NCI-H128 (cell line): Measurements from ENCODE around the gene IL3.

Experiments
- DNase-seq: peaks from one replicate; lab custom pipeline; 2025; ENCODE audit not compliant: unreplicated experiment; lab: John Stamatoyannopoulos, UW

Gene IL3, protein sequence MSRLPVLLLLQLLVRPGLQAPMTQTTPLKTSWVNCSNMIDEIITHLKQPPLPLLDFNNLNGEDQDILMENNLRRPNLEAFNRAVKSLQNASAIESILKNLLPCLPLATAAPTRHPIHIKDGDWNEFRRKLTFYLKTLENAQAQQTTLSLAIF

GRCh38 chr5:132060501-132061161, at the start of gene IL3:
TSS of gene IL3 (plus strand) at chr5:132060655. CDS start at chr5:132060707, 52 bp downstream.
- no peak for DNase-seq

DNA sequence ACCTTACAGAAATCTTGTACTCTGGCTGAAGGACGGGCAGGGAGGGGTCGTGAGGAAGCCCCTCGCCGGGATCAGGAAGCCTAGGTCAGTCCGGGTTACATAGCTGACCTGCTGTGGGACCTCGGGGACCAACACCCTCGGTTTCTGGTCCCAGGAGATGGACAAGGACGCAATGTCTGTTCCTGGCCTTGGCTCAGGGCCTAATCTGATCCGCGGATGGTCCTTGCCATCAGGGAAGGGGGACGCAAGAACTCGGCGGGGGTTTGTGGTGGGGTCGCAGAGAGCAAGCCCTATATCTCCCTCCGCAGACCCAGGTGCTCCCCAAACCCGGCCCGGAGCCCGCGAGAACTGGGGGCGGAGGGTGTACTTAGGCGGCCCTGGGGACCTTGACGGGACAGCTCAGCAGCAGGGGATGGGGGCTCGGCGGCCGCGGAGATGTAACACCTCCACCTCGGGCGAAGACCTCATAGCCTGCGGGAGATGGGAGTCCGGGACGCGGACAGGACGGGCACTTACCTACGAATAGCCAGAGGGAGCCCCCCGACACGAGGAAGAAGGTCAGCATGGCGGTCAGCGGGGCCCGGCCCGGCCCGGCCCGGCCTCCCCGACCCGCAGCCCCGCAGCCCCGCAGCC, 49.4 kb upstream of the IL3 start:
- DNase-seq, result no peak

DNA sequence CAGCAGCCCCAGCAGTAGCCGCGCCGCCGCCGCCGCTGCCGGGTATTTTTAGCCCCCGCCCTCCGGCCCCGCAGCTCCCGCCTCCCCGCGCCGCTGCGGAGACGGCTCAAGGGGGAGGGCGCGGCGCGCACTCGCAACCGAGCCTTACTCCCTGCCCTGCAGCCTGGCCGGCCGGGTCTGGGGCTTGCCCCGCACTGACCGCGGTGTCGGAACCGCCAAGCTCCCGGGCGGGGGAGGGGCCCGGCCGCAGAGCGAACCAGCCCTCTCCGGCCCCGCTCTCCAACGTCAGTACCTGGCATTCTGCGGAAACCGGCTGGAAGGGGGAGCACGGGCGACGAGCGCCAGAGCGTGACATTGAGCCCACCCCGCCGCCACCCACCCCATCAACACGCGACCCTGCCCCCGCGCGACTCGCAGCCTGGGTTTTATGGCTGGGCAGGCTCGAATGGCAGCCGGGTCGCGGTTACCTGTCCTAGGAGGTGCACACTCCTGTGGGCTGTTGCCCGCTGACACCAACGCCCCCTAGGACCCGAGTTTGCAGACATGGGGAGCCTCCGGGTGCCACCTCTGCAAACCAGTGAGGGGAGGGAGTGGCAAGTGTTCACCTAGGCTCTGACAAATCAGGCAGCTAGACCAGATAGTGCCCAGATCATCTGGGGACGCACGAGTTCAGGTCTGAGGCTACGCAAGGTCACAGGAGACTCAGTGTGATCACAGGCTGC, 48.7 kb upstream of the IL3 start, which contains the start of gene ACSL6:
Gene ACSL6, minus strand, starts transcription at position 37 of the 722 bp plus-strand sequence. CDS start 105 bp downstream, outside the sequence.
- DNase-seq, result no peak

GRCh38 chr5:132012371-132013005, 48.0 kb upstream of the IL3 start:
- no peak for DNase-seq

- no peak for DNase-seq
Measured at GRCh38 chr5:132013006-132013689, 47.3 kb upstream of the IL3 start.

GRCh38 chr5:132013711-132014110, 46.7 kb upstream of the IL3 start:
- no peak for DNase-seq

- no peak for DNase-seq
Measured at GRCh38 chr5:132016721-132017250, 43.7 kb upstream of the IL3 start.

DNA sequence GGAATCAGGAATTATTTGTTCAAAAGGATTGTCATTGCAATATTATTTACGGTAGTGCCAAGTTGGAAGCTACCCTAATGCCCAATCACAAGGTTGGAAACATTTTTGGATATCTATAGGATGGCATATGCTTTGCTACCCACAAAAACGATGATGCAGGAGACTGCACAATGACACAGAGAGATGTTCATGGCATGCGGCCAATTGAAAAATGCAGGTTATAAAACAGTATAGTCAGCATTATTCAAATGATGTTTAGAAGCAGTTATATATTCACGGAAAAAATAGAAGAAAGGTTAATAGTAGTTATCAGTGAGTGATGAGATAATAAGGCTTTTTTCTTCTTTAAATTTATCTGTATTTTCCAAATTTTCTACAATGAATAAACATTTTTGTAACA, 43.1 kb upstream of the IL3 start:
- DNase-seq, result no peak

- DNase-seq, result no peak
Measured at GRCh38 chr5:132017738-132018625, 42.5 kb upstream of the IL3 start.

DNA sequence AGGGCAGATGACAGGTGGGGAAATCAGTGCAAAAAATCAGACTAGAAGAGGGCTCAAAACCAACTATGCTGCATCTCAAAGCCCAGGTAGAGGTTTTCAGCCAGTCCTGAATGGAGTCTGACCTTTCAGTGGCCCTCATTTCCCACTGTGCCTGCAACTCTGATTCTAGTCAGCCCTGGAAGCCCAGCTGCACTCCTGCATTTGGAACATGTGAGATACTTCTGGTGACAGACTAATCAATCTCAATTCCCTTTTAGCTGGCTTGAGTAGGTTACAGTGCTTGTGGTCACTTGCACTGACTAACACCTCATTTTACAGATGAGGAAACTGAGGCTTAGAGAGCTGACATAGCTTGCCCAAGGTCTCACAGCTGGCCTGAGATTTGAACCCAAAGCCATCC, 41.1 kb upstream of the IL3 start:
- DNase-seq, result no peak

- DNase-seq, result no peak
Measured at GRCh38 chr5:132019857-132020555, 40.4 kb upstream of the IL3 start.

DNA sequence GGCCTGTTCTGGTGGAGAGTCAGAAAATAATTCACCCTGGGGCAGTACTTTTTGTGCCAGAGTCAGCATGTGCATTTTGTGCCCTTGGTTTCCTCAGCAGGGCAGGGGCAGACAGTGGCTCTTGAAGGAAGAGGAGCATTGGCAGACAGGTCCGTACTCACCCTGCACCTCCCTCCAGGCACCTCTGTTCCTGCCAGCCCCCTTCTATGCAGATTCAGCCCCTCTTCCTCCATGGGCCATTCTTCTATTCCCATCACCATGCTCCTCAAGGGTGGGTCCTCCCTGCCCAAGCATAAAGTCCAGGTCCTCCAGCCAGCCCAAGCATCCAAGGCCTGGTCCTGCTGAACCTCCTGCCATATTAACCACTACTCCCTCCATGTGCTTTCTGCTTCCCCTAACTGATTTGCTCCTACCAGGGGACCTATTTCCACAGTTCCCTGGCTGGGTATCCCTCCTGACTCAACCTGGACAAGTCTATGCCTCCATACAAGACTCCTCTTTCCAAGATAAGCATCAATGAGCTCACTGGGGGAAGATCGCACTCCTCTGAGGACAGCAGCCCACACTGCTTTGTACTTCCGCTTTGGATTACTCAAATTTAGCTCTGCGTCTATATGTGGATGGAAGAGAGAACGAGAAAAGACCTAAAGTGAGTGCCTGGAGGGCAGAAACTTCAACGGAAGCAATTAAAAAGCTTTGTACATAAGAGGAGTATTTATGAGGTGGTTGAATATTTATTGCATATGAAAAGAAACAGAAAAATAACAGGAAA, 39.7 kb upstream of the IL3 start:
- no peak for DNase-seq

DNA sequence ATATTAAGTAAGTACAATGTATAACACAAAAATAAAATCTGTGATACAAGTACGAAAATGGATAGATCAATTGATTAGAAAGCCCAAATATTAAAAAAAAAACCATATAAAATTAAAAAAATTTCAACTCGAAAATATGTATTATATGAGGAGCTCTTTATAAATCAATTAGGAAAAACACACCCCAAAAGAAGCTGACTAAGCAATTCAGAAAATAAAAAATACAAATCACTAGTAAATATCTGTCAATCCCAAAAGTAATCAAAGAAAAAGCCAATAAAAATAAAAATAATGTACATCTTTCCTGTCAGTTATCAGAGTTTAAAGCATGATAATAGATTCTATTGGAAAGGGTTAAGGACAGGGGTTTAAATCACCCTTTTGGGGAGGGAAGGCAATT, 38.8 kb upstream of the IL3 start:
- no peak for DNase-seq

DNA sequence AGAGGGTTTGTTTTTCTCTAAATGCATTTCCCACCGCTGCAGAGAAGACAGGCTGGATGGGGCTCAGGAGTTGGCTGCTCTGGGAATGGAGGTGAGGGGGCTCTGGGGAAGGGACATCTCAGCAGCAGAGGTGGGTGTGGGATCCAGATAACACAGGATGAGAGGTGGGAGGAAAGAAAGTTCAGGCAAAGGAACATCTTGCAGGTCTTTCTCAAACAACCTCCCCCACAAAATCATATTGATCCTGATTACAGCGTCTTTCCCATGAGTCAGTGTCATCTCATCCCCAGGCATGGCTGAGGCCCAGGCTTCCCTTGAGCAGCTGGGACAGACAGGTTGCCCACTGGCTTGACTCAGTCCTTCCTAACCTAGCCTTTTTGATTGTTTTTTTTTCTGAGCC, 37.7 kb upstream of the IL3 start:
- no peak for DNase-seq

DNA sequence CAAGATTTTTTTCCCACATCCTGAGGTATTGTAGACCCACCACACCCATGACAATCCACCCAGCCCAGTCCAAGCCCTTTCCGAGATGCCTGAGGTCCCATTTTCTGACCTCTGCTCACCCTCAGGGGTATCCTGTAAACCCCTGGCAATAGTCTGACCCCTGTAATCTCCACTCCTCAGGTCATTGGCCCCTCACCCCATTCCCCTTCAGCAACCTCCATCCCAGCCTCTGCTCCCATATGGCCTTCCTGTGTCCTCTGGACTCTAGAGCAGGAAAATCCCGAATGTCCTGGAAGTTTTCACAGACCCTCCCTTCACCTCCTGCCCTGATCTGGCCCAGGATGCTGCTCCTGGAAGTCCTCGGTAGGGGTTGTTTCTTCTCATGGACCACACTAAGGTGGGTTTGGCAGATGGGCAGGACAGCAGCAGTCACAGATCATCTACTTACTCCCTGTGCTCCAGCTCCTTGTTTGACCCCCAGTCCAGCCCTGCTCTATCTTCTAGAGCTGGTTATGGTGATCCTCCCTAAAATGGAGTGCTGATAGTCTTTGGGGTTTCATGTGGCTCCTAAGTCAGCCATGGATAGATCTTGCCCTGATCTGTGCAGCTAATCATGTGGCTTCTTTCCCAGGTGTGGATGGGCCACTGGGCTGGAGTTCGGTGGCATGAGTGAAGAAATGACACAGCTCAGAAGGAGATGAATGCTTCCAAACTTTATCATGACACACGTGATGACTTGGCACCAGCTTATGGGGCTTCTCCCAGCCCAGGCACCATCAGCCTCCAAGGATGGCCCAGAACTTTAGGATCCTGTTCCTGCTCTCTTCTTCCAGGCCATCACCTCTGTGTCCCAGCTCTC, 37.0 kb upstream of the IL3 start:
- no peak for DNase-seq

GRCh38 chr5:132024117-132024435, 36.4 kb upstream of the IL3 start:
- DNase-seq, result no peak

GRCh38 chr5:132024789-132025402, 35.6 kb upstream of the IL3 start:
- no peak for DNase-seq
